Activated naive CD8-positive, alpha-beta T cell treated with anti-CD3 and anti-CD28 coated beads, Interleukin-2, amount 50 U/mL, for 16 hours (primary cell): Measurements from ENCODE around the gene ASIP.
"Not testable (repeated sequence)": the region's sequence is repeated elsewhere in the genome, so short reads cannot be mapped to it uniquely, and the experiment has no call there.

ENCODE experiments used
- DNase-seq: peaks from one replicate; pipeline ENCODE4 v3.0.0-alpha.2; 2020; ENCODE audit warnings: low read depth, low spot score

Gene ASIP

GRCh38 chr20:34242879-34243278 is 1.7 kb downstream of the ASIP start:
- DNase-seq = no peak

GRCh38 chr20:34243377-34243776 is 2.2 kb downstream of the ASIP start:
- DNase-seq = no peak

DNA sequence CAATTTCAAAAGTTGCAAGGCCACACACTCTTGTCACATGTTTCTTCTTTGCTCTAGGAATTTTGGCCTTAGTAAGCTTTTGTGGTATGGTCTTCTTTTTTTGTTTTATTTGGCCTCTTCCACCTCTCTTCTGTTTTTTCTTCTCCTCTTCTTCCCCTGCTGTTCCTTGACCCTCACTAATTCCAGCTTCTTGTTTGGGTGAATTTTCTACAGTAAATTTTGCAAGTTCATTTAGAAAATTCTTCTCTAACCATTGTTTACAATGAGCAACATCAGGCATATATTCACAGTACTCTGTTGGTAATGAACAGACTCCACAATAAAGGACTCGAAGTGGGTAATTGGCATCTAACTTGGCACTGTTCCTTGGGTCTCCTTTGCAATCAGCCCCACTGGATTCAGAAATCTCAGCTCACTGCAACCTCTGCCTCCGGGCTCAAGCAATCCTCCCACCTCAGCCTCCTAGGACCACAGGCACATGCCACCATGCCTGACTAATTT is 5.0 kb downstream of the ASIP start:
- DNase-seq = no peak

- no peak for DNase-seq
These were observed 8.1 kb downstream of the ASIP start for GRCh38 chr20:34249291-34249690.

GRCh38 chr20:34250005-34250404 is 8.8 kb downstream of the ASIP start:
- no peak for DNase-seq

DNA sequence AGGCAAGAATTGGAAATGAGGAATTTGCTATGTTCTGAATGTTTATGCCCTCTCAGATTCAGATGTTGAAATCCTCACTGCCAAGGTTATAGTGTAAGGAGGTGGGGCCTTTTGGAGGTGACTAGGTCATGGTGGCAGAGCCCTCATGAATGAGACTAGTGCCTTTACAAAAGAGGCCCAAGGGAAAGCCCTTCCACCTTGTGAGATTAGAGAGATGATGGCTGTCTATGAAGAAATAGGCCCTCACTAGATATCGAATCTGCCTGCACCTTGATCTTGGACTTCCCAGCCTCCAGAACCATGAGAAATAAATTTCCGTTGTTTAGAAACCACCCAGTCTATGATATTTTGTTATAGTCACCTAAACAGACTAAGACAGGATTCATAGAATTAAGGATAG is 10.4 kb downstream of the ASIP start:
- DNase-seq = no peak

GRCh38 chr20:34252431-34253086 is 11.3 kb downstream of the ASIP start:
- not testable (repeated sequence) for DNase-seq

DNA sequence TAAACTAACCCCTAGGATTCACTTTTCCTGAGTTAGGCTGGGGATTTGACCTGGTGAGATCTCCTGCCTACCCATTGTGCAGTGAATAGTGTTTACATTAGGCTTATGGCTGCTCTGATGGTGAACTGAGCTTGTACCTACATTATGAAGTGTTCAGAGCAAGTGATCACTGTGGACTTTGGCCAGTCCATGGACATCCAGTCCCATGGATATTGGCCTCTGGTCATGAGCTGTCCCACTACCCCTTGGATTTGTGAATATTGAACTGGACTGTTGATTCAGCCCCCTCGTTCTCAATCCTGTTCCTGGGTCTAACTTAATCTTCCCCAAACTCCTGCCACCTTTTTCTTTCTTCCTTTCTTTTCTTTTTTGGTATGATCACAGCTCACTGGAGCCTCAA is 13.8 kb downstream of the ASIP start:
- no peak for DNase-seq

- DNase-seq = no peak
These were observed 15.5 kb downstream of the ASIP start for GRCh38 chr20:34256629-34257124.

GRCh38 chr20:34260208-34260942 is 19.2 kb downstream of the ASIP start:
- DNase-seq = no peak

DNA sequence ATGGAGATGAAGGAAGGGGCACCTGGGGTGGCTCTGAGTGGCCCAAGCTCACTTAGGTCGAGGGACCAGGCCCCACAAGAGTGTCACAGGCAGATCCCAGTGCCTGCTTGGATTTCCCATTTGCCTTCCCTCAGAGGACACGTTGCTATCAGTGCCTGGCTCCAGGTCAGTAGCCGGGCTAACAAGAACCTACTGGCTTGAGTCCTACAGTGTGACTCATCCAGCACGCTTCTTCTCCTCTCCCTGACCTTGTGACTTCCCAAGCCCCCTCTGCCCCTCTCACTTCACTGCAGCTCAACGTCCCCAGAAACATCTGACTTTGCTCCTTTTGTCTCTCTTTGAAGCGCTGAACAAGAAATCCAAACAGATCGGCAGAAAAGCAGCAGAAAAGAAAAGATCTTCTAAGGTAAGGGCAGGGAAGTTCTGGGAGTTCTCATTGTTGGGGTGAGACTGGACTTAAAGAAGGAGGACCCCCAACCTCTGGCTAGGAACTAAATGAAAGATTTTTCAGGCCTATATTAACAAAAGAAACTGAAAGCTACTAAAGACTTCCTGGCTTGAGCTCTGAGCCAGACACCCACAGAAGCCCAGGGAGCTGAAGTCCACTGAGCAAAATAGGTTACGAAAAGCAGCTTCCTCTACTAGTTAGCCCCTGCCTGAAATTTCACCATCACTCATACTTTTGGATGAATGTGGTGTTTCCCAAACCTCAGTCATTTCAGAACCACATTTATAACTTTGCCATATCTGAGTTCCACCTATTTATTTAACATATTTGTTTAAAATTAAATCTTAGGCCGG is 21.5 kb downstream of the ASIP start:
- DNase-seq = no peak

- DNase-seq = not testable (repeated sequence)
These were observed 22.2 kb downstream of the ASIP start for GRCh38 chr20:34263468-34263867.

GRCh38 chr20:34264141-34264540 is 22.9 kb downstream of the ASIP start:
- no peak for DNase-seq

DNA sequence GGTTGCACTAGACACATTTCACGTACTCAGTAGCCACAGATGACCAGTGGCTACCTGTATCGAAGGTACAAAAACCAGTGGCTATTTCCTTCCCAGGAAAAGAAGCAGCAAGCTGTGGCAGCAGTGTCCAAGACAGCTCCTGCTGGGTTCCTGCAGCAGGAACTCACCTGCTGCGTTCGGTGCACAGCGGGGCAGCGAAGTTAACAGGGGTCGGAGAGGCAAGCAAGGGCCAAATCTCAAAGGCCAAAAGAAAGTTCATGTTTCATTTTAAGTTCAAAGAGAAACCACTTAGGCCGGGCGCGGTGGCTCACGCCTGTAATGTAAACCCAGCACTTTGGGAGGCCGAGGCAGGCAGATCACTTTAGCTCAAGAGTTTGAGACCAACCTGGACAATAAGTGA is 26.9 kb downstream of the ASIP start:
- DNase-seq = no peak

- no peak for DNase-seq
These were observed 27.8 kb downstream of the ASIP start for GRCh38 chr20:34268851-34269636.

GRCh38 chr20:34269996-34270627 is 28.9 kb downstream of the ASIP start:
- no peak for DNase-seq

GRCh38 chr20:34271956-34272355 is 30.7 kb downstream of the ASIP start:
- no peak for DNase-seq

DNA sequence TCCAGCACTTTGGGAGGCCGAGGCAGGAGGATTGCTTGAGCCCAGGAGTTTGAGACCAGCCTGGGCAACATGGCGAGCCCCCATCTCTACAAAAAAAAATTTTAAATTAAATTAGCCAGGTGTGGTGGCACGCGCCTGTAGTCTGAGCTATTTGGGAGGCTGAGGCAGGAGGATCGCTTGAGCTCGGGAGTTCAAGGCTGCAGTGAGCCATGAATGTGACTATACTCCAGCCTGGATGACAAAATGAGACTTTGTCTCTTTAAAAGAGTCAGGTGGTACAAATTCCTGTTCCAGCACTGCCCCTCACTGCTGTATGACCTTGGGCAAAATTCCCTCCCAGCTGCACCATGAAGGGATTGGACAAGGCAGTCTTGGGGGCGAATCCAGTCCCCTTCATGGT is 33.5 kb downstream of the ASIP start:
- no peak for DNase-seq

DNA sequence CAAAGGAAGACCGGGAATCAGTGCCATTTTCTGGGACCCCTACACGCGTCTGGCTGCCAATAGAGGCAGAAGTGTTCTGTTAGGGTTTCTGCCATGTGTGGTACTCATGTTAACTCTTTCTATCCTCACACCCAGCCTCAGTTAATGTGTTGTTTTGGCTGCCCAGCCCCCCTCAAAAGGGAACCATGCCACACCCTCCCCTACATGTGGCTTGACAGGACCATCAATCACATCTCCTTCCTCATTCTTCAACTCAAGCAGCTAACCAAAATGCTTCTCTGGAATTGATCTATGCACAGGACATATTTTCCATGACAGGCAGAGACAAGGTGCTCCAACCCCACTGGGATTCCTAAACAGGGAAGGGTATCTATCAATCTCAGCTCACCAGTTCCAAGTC is 40.0 kb downstream of the ASIP start:
- DNase-seq = no peak

- no peak for DNase-seq
These were observed 40.8 kb downstream of the ASIP start for GRCh38 chr20:34282041-34282440.

GRCh38 chr20:34283844-34284243 is 42.6 kb downstream of the ASIP start:
- no peak for DNase-seq
